Activated CD8-positive, alpha-beta memory T cell treated with anti-CD3 and anti-CD28 coated beads, Interleukin-2, amount 50 U/mL, for 48 hours (primary cell): ENCODE measurements around the gene BCL3.

Experiments
- DNase-seq: peaks from one replicate; pipeline ENCODE4 v3.0.0-alpha.2; 2020

The BCL3 gene

GRCh38 chr19:44795398-44795987 is 47.0 kb downstream of the BCL3 start:
- no peak for DNase-seq

GRCh38 chr19:44796701-44797115 is 48.2 kb downstream of the BCL3 start:
- no peak for DNase-seq

GRCh38 chr19:44799627-44800346 is 51.3 kb downstream of the BCL3 start:
- no peak for DNase-seq

- peak; percentile 98 for DNase-seq
These were observed 52.0 kb downstream of the BCL3 start for GRCh38 chr19:44800461-44800860.

GRCh38 chr19:44803442-44804428 is 55.2 kb downstream of the BCL3 start:
- DNase-seq = no peak

- no peak for DNase-seq
These were observed 57.8 kb downstream of the BCL3 start for GRCh38 chr19:44806291-44806690.

- DNase-seq = no peak
These were observed 58.7 kb downstream of the BCL3 start for GRCh38 chr19:44807162-44807561.

- no peak for DNase-seq
These were observed 59.3 kb downstream of the BCL3 start for GRCh38 chr19:44807652-44808462.

- DNase-seq = no peak
These were observed 60.2 kb downstream of the BCL3 start, which contains the start of gene BCAM for GRCh38 chr19:44808463-44809371. BCAM (plus strand) TSS chr19:44809103; CDS start chr19:44809125, 22 bp downstream.
